ENCODE measurements around the gene CD8B2.
"Not testable (repeated sequence)": the region's sequence is repeated elsewhere in the genome, so short reads cannot be mapped to it uniquely, and the experiment has no call there.

The CD8B2 gene

DNA sequence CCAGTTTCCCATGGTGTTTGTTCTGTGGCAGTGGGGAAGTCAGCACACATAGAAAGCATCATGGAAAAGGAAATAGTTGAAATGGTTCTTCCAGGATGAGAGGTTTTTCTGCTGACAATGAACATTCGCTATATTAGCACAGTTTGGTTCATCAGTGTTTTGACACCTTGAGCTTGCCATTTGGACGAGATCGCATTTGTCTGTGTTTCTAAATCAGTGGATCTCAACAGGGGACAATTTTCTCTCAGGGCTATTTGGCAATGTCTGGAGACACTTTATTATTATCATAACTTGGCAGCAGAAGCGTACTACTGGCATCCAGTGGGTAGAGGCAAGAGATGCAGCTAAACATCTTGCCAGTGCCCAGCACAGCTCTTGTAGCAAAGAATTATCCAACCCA is 74.6 kb downstream of the CD8B2 start:
- Histone ChIP-seq H3K4me3 (no peak overlapping the region), H3K27ac (no peak overlapping the region), H3K36me3 (ENCODE audit: insufficient read depth, low read length) (no peaks in the 10 kb centered on the region), H3K9me3 (ENCODE audit: low read depth, low read length) (no peaks in the 10 kb centered on the region), H3K9ac (ENCODE audit: insufficient read length) (no peak overlapping the region)
- no peak for TF ChIP-seq EZH2 (IDR thresholded peaks at IDR 0.05)
- TF ChIP-seq POLR2AphosphoS5 (IDR thresholded peaks at IDR 0.05; ENCODE audit: borderline replicate concordance, low read depth, low read length) = no peak
- TF ChIP-seq FOXP2 (optimal IDR thresholded peaks at IDR 0.05; ENCODE audit: control extremely low read depth, extremely low read length, insufficient read depth) = no peak
- DNase-seq (ENCODE audit: low read depth, low spot score) = no peak

DNA sequence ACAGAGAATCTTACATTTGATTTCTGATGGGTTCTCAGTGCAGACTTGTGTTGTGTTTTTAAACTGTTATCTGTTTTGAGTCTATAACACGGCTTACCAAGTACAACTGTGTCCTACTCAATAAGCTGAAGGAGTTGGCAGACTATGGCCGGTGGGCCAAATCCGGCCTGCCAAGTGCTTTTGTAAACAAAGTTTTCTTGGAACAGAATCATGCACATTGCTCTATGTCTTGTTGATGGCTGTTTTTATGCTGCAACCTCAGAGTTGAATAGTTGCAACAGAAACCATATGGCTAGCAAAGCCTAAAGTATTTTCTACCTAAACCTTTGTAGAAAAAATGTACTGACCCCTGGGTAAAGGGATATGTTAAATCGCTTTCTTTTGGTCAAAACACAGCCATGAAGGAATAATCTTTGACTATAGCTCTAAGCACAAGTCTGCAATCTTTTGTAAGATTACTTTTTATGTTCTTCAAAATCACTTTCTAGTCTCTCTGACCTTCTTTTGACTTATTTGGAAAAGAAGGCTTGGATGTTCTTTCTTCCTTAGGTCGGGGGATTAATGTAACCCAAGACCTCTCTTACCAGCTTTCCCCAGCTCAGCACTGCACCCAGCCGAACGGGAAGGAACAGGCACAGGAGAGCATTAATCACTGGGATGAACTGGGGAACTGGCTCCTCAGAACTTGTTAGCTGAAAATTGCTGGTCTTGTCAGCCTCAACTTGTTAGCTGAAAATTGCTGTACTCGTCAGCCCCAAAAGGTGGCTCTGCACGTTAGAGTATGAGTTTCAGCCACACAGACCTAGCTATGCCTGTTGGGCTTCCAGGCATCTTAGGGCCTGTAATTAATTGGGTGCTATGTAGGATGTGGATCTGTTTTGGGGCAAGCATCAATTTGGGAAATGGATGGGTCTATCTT is 75.4 kb downstream of the CD8B2 start:
- no peaks in the 10 kb centered on the region for H3K9me3 ChIP-seq (ENCODE audit: low read depth, low read length)
- TF ChIP-seq POLR2AphosphoS5 (IDR thresholded peaks at IDR 0.05; ENCODE audit: borderline replicate concordance, low read depth, low read length) (no peak), EZH2 (IDR thresholded peaks at IDR 0.05) (no peak), FOXP2 (optimal IDR thresholded peaks at IDR 0.05; ENCODE audit: control extremely low read depth, extremely low read length, insufficient read depth) (no peak)
- DNase-seq (ENCODE audit: low read depth, low spot score) = no peak
- H3K36me3 ChIP-seq (ENCODE audit: insufficient read depth, low read length) = no peaks in the 10 kb centered on the region
- no peak overlapping the region for H3K9ac ChIP-seq (ENCODE audit: insufficient read length)
- H3K4me3 ChIP-seq = no peak overlapping the region
- no peak overlapping the region for H3K27ac ChIP-seq

DNA sequence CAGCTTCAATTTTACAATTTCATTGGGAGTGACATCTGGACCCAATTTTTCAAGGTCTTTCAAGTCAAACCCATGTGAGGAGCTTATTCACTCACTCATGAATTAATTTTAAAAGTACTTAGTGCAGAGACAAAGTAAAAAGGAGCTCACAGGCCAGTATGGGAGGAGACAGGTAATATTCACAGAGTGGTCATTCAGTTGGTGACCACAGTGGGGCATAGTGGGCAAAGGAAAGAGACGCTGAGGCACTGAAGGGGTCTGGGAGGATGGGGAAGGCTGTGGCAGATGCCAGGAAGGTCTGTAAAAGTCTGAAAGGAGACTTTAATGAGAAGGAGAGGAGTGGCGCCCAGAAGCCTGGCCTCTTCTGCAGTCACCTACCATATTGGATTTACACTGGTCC is 76.0 kb downstream of the CD8B2 start:
- TF ChIP-seq EZH2 (IDR thresholded peaks at IDR 0.05) (no peak), POLR2AphosphoS5 (IDR thresholded peaks at IDR 0.05; ENCODE audit: borderline replicate concordance, low read depth, low read length) (no peak), FOXP2 (optimal IDR thresholded peaks at IDR 0.05; ENCODE audit: control extremely low read depth, extremely low read length, insufficient read depth) (no peak)
- H3K4me3 ChIP-seq = no peak overlapping the region
- H3K9ac ChIP-seq (ENCODE audit: insufficient read length) = no peak overlapping the region
- H3K9me3 ChIP-seq (ENCODE audit: low read depth, low read length) = no peaks in the 10 kb centered on the region
- H3K36me3 ChIP-seq (ENCODE audit: insufficient read depth, low read length) = no peaks in the 10 kb centered on the region
- DNase-seq (ENCODE audit: low read depth, low spot score) = no peak
- H3K27ac ChIP-seq = no peak overlapping the region

DNA sequence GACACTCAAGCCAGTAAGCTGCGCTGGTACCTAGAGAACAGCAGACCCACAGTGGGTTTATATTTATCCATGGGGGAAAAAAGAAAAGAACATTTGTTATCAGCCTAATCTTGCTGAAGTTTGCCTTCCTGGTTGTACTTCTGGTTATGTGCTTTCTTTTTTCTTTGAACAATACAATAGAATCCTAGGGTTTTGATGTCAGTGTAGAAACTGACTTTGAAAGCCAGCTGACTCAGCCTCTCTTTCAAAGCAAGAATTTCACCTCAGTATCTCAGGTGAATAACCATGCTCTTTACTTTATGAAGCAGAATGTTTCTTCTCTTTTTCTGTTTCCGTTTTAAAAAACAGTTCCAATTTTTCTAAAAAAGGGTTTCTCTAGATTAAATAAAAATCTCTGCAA is 78.4 kb downstream of the CD8B2 start:
- Histone ChIP-seq H3K36me3 (ENCODE audit: insufficient read depth, low read length) (no peaks in the 10 kb centered on the region), H3K27ac (no peak overlapping the region), H3K9ac (ENCODE audit: insufficient read length) (no peak overlapping the region), H3K9me3 (ENCODE audit: low read depth, low read length) (no peaks in the 10 kb centered on the region), H3K4me3 (no peak overlapping the region)
- DNase-seq (ENCODE audit: low read depth, low spot score) = no peak
- no peak for TF ChIP-seq POLR2AphosphoS5 (IDR thresholded peaks at IDR 0.05; ENCODE audit: borderline replicate concordance, low read depth, low read length)
- no peak for TF ChIP-seq FOXP2 (optimal IDR thresholded peaks at IDR 0.05; ENCODE audit: control extremely low read depth, extremely low read length, insufficient read depth)
- TF ChIP-seq EZH2 (IDR thresholded peaks at IDR 0.05) = no peak

DNA sequence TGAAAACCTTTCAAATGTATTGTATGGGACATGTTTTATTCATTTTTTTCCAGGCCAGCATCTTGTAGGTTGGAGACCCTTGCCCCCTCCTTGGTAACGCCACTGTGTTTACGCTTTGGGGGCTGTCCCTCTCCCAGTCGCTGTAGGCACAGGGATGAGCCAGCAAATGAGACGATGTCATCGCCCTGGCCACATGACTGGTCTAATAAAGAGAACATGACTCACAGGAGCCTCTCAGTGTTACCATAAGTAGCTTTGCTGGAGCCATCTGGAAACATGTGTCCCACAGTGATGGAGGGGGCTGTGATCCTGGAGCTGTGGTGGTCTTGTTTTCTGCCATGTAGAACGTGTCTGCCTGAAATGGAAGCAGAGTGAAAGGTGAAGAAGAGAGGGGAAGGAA is 78.9 kb downstream of the CD8B2 start:
- no peak for DNase-seq (ENCODE audit: low read depth, low spot score)
- Histone ChIP-seq H3K9ac (ENCODE audit: insufficient read length) (no peak overlapping the region), H3K9me3 (ENCODE audit: low read depth, low read length) (no peaks in the 10 kb centered on the region), H3K4me3 (no peak overlapping the region), H3K27ac (no peak overlapping the region), H3K36me3 (ENCODE audit: insufficient read depth, low read length) (no peaks in the 10 kb centered on the region)
- TF ChIP-seq FOXP2 (optimal IDR thresholded peaks at IDR 0.05; ENCODE audit: control extremely low read depth, extremely low read length, insufficient read depth) (no peak), POLR2AphosphoS5 (IDR thresholded peaks at IDR 0.05; ENCODE audit: borderline replicate concordance, low read depth, low read length) (no peak), EZH2 (IDR thresholded peaks at IDR 0.05) (no peak)

DNA sequence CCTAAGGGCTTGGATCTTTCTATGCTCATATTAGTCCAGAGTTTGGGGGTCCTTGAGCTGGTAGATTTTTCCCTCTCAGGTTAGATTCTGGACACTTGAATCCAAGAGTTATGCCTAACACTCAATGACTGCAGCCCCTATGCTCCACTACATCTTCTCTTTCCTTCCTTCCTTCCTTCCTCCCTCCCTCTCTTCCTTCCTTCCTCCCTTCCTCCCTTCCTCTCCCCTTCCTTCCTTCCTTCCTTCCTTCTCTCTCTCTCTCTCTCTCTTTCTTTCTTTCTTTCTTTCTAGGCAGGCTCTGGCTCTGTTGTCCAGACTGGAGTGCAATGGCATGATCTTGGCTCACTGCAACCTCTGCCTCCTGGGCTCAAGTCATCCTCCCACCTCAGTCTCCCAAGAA is 79.3 kb downstream of the CD8B2 start:
- H3K36me3 ChIP-seq (ENCODE audit: insufficient read depth, low read length); H3K27ac ChIP-seq; DNase-seq (ENCODE audit: low read depth, low spot score); H3K4me3 ChIP-seq; H3K9ac ChIP-seq (ENCODE audit: insufficient read length); H3K9me3 ChIP-seq (ENCODE audit: low read depth, low read length): not testable (repeated sequence)

DNA sequence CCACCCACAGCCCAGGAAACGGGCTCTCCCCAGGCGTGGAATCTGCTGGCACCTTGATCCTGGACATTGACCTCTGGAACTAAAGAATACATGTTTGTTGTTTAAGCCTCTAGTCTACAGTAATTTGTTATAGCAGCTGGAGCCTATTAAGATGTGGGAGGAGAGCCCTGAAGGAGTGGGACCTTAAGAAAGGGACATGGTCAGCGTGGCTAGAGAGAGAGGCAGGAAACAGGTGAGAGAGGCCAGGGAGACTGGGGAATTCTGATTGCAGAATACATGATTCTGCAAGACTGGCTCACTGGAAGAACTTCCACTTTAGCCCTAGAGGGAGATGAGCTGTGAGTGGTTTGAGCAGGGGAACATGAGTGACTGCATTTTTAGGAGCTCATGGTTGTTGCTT is 83.2 kb downstream of the CD8B2 start:
- Histone ChIP-seq H3K9me3 (ENCODE audit: low read depth, low read length) (no peaks in the 10 kb centered on the region), H3K4me3 (no peak overlapping the region), H3K36me3 (ENCODE audit: insufficient read depth, low read length) (no peaks in the 10 kb centered on the region), H3K9ac (ENCODE audit: insufficient read length) (no peak overlapping the region), H3K27ac (no peak overlapping the region)
- TF ChIP-seq FOXP2 (optimal IDR thresholded peaks at IDR 0.05; ENCODE audit: control extremely low read depth, extremely low read length, insufficient read depth) (no peak), POLR2AphosphoS5 (IDR thresholded peaks at IDR 0.05; ENCODE audit: borderline replicate concordance, low read depth, low read length) (no peak), EZH2 (IDR thresholded peaks at IDR 0.05) (no peak)
- DNase-seq (ENCODE audit: low read depth, low spot score) = no peak

Data from SK-N-MC (cell line).